Measurements from ENCODE around the gene FAM186B.

GRCh38 chr12:49627752-49628360 is 22.4 kb upstream of the FAM186B start:
- TF ChIP-seq EZH2 (IDR thresholded peaks at IDR 0.05; ENCODE audit: insufficient read depth, low read length): no peak
- TF ChIP-seq CTCF (IDR thresholded peaks at IDR 0.05; ENCODE audit: insufficient read depth, low read depth, low read length): no peak
